NCI-H1105 (cell line): ENCODE measurements around the gene SLC41A3.
"Not testable (repeated sequence)": the region's sequence is repeated elsewhere in the genome, so short reads cannot be mapped to it uniquely, and the experiment has no call there.

Experiments used
- DNase-seq: peaks from one replicate; lab custom pipeline; 2025; lab: John Stamatoyannopoulos, UW

The SLC41A3 gene

DNA sequence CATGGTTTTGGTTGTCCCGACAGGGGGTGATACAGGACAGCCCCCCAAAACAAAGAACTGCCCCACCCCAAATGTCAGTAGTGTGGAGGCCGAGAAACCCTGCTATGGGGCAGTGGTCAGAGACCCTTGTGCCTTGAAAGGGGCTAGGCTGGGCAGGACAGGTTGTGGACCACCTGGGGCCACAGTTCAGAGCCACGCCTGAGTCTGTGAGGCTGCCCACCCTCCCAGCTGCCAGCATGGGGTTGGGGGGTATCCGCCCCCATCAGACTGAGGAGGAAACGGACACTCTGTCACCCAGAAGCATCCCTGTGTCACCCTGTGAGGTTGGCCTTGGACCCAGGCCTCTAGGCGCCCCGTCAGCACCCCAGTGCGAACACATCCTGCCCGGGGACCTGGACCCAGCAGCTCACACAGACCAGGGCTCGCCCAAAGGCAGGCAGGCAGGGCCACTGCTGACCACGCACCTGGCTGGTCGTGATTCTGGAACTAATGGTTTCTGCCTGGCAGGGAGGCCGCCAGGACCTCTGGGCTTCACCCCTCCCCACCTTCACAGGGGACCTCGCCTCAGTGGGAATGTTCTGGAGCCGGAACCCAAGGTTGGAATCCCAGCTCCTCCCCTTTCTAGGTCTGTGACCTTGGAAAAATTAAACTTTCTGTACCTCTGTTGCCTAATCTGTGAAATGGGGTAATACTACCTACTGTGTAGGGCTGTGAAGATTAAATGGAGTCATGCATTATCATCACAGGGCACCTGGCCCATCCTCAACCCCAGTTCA is 1.4 kb downstream of the SLC41A3 start:
- DNase-seq = no peak

DNA sequence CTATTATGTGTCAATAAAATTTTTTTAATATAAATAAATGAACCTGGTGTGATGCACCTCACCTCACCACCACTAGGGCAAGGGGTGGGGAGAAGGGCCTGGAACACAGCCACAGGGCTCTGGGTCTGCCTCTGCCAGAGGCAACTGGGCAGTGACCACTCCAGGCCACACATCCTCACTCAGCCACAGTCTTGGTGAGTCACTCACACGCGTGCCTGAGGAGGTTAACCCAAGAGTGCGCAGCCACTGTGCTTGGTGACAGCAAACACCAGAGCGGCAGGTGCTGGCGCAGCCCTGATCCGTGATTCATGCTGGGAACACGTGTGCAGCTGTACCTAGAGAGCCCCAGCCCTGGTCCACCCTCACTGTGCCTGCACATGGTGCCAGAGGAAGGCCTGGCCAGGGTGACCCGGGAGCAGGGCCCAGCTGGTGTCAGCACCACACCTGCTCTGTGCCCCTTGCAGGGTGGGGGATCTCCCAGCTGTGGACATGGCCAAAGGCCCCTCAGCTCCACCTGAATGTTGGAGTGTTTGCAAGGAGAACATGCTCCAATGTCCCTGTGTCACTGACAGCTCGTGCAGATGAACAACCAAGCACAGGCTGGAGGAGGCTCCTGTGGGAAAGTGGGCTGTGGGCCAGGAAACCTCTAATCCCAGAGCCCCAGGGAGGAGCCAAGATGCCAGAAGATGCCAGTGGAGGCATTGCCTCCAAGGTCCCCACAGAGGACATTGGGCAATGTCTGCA is 2.1 kb downstream of the SLC41A3 start:
- DNase-seq = no peak

DNA sequence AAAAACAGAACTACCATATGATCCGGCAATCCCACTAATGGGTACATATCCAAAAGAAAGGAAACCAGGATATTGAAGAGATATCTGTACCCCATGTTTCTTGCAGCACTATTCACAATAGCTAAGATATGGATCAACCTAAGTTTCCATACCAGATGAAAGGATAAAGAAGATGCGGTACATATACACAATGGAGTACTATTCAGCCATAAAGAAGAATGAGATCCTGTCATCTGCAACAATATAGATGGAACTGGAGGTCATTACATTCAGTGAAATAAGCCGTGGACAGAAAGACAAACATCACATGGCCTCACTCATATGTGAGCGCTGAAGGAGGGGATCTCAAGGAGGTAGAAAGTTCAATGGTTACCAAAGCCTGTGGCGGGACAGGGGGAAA is 3.0 kb downstream of the SLC41A3 start:
- no peak for DNase-seq

DNA sequence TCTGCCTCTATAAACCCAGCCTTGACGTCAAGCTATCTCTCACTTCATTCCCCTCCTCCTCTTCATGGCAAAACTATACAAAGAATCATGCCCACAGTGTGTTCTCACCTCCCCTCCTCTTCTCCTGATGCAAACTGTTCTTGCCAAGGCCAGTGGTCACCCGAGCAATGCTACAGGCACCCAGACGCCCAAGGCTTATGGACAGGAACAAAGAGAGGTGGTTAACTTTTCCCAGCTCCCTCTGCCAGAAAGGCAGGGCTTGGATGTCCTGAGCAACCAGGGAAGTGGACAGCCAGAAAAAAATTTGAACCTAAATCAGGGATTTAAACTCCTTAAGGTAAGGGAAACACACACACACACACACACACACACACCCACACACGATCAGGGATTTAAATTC is 5.1 kb downstream of the SLC41A3 start:
- no peak for DNase-seq

DNA sequence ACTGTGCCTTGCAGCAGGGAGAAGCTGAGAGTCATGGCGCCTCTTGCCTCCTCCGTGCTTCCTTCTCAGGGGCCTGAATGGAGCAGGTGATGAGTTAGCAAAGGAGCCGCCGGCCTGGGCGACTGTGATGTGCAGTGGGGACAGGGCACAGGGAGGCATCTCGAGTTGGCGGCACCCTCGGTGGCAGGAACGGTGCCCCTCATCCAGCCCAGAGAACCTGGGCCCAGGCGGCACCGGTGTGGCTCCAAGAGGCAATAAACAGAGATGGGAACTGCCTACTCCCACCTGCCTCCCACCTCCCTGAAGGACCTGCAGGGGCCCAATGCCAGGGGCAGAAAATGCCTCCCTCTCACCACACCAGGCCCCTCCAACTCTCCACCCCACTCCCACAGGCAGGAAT is 6.2 kb downstream of the SLC41A3 start:
- DNase-seq = no peak

DNA sequence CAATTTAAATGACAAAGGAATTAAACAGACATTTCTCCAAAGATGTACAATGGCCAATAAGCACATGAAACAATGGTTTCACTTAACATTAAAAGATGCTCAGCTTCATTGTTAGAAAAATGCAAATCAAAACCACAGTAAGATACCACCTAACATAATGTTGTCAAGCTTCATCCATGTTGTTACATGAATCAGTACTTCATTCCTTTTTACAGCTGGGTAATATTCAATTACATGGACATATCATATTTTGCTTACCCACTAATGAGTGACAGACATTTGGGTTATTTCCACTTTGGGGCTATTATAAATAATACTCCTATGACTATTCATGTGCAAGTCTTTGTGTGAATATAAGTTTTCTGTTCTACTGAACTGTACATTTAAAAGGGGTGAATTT is 7.8 kb downstream of the SLC41A3 start:
- DNase-seq = no peak

DNA sequence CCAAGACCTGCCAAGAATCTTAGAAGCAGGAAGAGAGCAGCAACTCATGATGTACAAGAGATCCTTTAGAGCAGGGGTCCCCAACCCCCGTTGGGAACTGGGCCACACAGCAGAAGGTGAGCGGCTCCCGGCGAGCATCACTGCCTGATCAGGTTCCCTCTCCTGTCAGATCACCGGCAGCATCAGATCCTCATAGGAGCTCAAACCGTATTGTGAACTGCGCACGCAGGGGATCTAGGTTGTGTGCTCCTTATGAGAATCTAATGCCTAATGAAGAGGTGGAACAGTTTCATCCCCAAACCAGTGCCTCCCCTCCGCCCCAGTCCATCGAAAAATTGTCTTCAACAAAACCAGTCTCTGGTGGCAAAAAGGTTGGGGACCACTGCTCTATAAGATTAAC is 13.8 kb downstream of the SLC41A3 start:
- no peak for DNase-seq

DNA sequence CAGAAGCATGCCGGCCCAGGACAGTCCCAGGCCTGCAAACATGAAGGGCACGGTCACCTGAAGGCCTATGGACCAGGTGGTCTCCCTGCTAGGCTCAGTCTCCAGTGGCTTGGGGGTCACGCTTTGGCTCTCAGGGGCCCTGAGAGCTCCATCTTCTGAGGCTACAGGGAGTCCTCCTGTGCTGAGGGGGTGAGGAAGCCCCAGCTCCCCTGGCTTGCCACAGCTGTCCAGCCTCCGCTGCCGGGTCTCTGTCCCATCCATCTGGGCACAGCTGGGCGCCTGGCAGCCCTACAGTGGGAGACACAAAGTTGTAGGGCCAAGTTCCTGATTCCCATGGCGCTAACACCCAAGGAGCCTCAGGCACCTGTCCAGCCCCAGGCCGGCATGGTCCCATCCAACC is 16.0 kb downstream of the SLC41A3 start:
- no peak for DNase-seq

DNA sequence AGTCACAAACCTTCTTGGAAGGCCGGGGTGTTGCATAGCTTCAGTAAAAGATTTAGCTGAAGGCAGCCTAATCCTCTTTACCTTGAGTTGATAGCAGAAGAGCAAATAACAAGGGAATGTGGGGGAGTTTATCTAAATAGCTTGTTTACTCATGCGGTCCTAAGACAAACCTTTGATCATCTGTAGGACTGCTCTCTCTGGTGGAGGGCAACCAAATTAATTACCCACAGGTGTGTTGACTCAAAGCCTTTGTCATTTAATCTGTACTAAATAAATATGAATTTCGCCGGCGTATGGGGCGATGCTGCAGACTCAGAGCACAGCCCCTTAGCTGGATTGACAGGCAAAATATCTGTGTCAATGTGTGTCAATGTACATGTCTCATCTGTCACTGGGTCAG is 17.2 kb downstream of the SLC41A3 start:
- DNase-seq = not testable (repeated sequence)

DNA sequence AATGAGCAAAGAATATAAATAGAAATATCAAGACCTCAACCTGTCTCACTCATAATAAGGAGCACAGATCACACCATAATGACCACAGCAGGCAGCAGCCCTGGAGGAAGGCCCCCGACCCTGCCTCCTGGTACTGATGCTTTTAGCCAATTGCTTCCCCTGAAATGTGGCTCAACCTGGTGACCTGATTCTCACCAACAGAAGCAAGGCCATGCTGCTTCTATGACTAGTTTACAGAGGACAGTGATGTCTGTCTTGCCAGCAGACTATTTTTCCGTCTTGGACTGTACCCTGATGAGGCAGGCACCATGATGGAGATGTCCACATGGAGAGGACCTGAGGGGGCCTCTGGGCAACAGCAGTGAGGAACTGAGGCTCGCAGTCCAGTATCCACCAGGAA is 18.0 kb downstream of the SLC41A3 start:
- no peak for DNase-seq

DNA sequence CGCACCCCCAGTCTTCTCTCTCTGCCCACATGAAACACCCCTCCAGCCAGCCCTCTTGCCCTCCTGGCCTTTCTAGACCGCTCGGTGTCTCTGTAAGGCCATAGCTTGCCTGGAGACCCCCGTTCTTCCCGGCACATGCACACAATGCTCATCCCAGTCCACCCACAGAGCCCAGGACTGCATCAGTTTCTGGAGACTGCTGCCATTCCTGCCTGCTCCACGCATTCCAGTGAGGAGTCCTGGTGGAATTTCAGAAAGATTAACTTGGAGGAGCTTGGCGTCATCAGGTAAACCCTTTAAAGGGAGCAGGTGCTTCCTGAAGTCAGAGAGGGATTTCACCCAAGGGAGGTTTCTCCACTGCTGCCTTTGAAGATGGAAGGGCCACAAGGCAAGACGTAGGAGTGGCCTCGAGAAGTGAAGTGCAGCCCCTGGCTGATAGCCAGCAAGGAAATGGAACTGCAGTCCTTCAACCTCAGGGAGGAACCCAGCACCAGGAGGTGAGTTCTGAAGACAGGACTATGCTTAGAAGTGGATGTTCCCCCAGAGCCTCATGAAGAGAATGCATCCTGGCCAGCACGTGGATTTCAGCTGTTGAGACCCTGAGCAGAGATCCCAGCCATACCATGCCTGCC is 19.2 kb downstream of the SLC41A3 start:
- DNase-seq = no peak

DNA sequence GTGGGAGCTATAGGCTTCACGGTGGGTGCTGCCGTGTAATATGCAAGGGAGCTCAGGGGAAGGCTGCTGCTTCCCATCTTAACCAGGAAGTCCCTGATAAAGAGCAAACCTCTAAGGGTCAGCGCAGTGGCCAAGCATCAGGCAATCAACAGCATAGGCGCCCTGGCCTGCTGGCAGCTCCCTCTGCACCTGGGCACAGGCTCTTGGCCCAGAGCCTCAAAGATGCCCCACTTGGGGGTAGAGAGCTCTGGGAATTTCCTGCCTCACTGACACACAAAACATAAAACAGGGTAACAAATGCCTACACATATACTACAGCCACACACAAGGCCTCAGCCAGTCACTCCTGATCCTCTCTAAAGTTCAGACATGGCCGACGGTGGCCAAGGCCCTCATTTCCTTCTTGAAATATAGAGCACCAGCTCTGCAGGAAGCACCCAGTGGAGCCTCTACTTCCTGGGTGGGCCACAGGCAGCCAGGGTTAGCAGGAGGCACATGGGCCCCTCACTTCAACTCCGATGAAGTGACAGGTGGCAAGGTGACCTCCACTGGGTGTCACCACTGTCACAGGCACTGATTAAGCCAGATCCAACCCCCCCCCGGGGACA is 20.5 kb downstream of the SLC41A3 start:
- no peak for DNase-seq

DNA sequence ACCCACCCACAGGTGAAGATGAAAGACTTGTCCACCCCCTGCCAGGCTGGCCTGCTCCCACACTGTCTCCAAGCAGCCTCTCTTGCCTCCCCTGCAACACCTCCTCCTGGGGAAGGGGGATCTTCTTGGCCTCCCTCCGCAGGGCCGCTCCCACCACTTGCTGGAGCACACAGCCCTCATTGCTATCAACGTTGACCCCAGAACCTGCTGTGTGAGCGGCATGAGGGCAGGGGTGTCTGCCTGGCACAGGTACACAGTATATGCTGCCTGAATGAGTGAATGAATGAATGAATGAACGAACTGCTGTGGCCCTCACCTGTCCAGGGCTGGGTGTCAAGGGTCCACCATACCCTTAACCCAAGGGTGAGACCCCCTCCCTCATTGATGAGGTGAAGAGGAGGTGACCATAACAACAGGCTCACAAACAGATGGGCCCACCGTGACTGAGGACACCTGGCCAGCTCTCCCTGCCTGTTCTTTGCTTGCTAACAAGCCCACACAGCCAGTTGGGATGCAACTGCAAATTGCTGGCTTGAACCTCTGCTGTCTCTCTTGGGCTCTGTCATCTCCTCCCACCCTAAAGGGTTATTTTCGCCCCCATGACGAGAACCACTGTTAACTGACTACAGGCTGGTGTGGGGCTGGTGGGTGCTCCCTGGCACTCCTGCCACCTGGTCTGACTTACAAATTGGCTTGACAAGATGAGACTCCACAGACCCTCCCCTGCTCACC is 22.5 kb downstream of the SLC41A3 start:
- no peak for DNase-seq

DNA sequence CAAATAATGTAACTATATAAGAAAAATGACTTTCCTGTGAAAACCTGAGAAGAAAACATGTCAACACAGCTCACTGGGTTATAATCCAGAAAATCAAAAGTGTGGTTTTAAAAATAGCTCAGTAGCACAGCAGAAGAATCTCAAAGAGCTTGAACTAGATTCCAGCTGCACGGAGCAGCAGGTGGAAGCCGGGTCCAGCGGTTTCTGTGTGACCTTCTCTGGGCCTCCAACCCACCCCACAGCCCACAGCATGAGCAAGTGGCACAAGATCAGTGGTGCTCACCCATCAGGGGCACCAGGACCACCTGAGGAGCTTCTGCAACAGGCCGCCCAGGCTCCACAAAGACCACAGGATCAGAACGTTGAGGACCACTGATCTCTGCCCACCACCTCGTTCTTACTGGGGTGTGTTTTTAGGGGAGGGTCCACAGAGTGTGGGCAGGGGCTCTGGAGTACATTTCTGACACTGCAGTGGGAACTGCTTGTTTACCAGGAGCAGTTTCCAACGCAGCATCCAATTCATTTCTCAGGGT is 23.2 kb downstream of the SLC41A3 start:
- no peak for DNase-seq

DNA sequence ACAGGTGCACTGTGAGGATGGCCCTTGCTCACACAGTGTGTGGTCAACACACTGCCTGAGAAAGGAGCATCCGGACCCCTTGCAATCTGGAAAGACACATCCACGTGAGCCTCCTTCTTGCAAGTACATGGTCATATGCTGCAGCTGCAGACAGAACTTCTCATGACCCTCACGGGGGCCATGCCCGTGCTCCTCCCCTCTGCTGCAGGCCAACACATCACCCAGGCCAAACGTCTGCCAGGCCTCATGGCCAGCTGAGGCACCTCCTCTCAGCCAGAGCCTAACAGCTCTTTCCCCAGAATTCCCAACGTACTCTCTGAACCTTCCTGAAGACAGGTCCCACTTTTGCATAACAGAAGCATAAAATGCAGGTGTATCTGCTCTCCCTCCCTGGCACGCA is 25.3 kb downstream of the SLC41A3 start:
- no peak for DNase-seq

DNA sequence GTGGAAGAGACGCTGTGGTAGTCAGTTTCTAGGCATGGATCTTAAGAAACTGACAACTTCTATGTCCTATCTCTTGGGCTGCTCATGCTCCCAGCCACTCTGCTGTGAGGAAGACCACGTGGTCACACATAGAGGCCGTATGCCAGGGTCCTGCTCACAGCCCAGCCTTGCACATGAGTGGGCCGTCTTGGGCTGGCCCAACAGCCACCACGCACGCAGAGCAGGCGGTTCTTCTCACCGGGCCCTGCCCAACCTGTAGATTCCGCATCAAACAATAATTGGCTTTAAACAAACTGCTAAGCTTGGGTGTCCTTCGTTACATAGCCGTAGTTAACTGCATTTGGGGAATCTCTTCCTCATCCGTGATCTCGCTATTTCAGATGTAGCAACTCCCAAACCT is 26.0 kb downstream of the SLC41A3 start:
- DNase-seq = no peak

DNA sequence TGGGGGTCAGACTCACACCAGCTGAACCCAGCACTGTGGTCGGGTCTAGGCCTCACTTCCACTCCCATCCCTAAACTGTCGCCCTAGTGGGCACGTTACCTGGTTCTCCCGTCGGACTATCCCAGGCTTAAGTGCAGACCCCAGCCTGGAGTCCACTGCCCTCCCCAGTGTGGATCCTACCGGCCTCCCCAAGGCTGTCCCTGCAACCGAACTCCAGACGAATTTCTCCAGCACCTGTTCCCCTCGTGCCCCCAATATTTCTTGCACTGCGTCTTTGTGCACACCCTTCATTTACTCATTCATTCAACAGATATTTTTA is 26.5 kb downstream of the SLC41A3 start:
- no peak for DNase-seq

DNA sequence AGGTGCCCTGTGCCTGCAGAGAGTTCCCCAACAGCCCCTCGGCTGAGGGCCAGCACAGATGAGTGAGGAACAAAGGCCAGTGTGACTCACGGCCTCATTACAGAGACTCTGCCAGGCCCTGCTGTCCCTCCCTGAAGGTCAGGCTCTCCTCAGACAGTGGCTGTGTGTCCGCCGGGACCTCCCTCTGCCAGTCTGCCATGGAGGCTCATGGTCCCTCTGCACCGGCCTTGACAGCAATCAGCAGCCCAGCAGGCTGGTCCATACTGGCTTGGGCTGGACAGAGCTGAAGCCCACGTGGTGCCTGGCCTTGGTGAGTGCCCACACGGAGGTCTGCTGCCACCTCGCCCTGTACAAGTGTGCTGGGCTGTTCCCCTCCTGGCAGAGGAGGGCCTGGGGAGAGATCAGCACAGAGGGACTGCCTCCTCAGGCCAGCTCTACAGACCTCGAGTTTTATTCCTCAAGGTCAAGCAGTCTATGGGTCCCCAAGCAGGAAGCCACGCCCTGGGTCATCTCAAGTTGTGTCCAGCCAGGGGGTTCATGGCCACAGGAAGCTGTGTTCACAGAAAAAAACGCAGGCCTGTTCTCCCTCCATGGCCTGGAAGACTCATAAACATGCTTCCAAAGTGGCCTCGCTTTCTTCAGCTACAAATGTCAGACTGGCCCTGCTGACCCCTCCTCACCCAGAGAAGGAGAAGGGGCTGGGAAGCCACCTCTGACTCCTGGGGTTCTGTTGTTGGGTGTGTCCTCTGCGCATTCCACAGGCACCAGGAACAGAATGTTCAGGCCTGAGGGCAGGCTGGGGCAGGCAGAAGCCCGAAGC is 27.0 kb downstream of the SLC41A3 start:
- no peak for DNase-seq

DNA sequence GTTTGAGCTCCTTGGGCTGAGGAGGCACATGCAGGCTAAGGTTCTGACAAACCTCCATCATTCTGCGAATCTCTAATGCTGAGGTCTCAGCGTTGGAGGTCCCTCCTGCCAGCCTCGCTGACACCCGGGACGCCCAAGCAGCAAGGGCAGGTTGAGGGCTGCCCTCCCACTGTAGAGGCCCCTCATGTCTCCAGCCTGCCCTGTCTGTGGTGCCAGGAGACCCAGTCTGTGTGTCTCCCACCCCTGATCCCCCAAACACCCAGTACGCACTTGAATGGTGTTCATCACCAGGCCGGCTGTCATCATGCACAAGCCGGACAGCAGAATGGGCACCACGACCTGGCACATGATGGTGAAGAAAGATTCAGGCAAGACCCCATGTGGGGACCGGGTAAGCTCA is 27.8 kb downstream of the SLC41A3 start:
- no peak for DNase-seq

DNA sequence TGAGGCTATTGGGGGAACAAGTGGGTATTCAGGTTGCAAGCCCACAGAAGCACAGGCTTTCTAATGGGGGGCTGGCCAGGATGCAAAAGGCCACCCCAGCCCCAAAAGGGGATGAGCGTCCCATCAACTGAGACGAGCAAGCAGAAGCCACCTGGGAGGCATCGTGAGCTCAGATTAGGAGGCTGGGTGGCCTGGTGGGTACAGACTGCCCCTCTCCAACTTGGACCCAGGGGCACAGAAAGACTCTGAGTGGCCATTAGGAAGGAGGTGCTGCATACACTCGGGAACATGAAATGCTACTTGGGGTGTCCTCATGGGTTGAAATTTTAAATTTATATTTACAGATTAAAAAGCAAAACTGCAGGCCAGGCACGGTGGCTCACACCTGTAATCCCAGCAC is 29.1 kb downstream of the SLC41A3 start:
- DNase-seq = no peak

DNA sequence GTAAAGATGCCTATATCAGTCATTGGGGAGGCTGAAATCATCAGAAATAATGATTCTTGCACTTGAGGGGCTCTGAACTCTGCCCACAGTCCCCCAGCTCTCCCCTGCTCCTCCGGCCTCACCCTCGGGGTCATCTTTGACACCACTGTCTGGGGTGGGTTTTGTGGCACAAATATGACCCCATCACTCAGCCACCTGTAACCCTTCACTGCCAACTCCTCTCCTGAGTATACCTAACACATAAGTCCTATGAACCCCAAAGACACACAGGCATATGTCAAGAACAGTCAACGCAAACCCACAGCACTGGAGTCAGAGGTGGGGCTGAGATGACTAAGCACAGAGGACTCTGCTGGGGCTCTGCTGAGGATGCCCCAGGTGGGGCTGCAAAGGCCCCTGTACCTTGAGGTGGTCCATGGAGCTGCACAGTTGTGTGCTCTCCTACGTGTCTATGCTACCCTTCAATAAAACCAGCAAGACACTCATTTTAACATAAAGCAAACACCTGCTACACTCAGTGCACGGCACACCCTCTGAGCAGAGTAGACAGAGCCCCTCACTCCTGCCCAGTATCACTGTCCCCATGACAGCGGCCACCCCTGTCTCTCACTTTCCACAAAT is 29.9 kb downstream of the SLC41A3 start:
- no peak for DNase-seq
